Right forelimb (tissue), 1 donor: ENCODE data around the gene APBA2.
A peak's percentile ranks its signal among the peaks of the same experiment; 100 is the strongest.

ENCODE experiments used
- DNase-seq: peaks from one replicate; pipeline ENCODE4 v3.0.0-alpha.2; 2018

APBA2 gene

GRCh38 chr15:28942046-28942445 lies 56.3 kb downstream of the APBA2 start:
- DNase-seq, result peak; percentile 32

GRCh38 chr15:28942571-28942970 lies 56.8 kb downstream of the APBA2 start:
- DNase-seq, result peak; percentile 25

- DNase-seq, result peak; percentile 34
These were observed 57.4 kb downstream of the APBA2 start for GRCh38 chr15:28943146-28943545.

GRCh38 chr15:28943611-28944230 lies 57.9 kb downstream of the APBA2 start:
- DNase-seq, result peak; percentile 9

- peak; percentile 9 for DNase-seq
These were observed 58.5 kb downstream of the APBA2 start for GRCh38 chr15:28944286-28944685.

GRCh38 chr15:28944696-28945300 lies 59.0 kb downstream of the APBA2 start:
- DNase-seq, result peak; percentile 35

- DNase-seq, result no peak
These were observed 60.0 kb downstream of the APBA2 start for GRCh38 chr15:28945626-28946230.

- DNase-seq, result no peak
These were observed 61.0 kb downstream of the APBA2 start for GRCh38 chr15:28946803-28947202.

GRCh38 chr15:28947221-28947674 lies 61.5 kb downstream of the APBA2 start:
- DNase-seq, result no peak

- DNase-seq, result no peak
These were observed 62.3 kb downstream of the APBA2 start for GRCh38 chr15:28948036-28948435.

- no peak for DNase-seq
These were observed 65.1 kb downstream of the APBA2 start for GRCh38 chr15:28950916-28951315.

GRCh38 chr15:28952666-28953491 lies 67.1 kb downstream of the APBA2 start:
- no peak for DNase-seq

GRCh38 chr15:28953573-28954195 lies 67.9 kb downstream of the APBA2 start:
- no peak for DNase-seq

GRCh38 chr15:28954466-28955159 lies 68.8 kb downstream of the APBA2 start:
- no peak for DNase-seq

GRCh38 chr15:28955160-28955992 lies 69.6 kb downstream of the APBA2 start:
- no peak for DNase-seq

GRCh38 chr15:28955993-28956421 lies 70.2 kb downstream of the APBA2 start:
- no peak for DNase-seq

GRCh38 chr15:28956491-28956890 lies 70.7 kb downstream of the APBA2 start:
- no peak for DNase-seq

GRCh38 chr15:28957606-28958498 lies 72.1 kb downstream of the APBA2 start:
- no peak for DNase-seq

GRCh38 chr15:28959326-28959725 lies 73.6 kb downstream of the APBA2 start:
- DNase-seq, result no peak

- no peak for DNase-seq
These were observed 75.2 kb downstream of the APBA2 start for GRCh38 chr15:28960979-28961378.
